GM21390 (cell line): ENCODE results near the gene FMN1.

Experiments used
- ATAC-seq: cut with Tn5 transposase; IDR thresholded peaks from one replicate; pipeline ENCODE4 v1.9.1; 2021; ENCODE audit not compliant: unreplicated experiment

Gene FMN1

DNA sequence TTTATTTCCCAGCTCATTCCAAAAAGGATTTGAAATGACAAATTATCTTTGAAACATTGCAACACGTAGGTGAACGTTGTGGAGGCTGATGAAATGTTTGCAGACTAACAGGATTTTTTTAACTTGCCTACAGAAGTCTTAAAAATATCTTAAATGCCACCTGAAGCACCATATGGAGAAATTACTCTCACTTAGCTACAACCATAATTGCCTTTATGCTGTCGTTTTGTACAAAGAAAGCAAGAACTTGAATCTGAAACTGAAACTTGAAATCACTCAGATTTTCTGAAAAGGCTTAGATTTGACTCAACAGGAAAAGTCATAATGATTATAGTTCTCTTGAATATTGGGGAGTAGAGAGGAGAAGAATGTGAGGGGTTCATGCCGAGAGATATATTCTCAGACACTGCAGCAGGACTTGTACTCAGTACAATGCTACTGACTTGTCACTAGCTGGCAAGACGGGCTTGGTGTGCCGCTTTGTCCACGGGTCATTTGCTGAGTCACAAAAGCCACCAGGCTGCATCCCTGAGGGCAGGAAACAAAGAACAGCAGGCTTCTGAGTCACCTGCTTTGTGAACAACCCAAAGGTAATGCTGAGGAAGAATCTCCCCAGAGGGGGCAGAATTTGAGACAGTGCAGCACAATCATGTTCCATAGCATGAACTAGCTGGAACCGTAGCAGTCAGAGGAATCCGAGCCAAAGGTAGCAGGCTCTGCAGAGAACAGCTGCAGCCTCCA, 7.1 kb upstream of the FMN1 start:
- ATAC-seq, result peak; percentile 80

DNA sequence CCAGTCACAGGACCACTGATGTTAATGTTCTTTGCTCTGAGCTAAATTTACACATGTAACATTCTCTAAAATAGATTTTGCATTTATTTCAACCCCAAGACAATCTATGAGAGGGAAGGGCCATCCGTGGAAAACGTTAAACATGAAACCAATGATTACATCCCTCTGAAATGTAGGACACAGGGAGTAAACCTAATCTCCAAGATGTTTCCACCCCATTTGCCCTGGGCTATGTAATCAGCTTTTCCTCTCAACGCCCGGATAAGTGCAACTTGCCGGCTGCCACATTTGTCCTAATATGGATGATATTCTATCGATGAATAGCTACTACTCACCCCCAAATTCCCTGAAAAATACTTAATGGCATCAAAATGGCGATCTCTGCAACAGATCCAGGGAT, 6.4 kb upstream of the FMN1 start:
- no peak for ATAC-seq

DNA sequence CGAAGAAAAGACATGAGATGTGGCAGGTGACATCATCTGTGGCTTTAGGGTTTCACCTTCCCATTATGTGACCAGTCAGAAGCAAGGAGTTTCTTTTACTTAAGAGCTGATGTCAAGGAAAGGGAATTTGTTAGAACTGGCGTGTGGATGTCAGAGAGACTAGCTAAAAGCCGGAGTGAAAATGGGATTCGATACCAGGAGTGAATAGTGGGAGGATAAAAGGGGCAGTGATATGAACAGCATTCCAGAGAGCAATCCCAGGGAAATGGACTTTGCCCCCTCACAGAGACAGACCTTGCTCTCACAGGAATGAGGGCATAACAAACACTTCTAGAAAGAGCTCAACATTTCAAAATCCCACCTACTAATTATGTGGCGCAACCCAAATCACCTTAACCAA, 5.9 kb upstream of the FMN1 start:
- ATAC-seq, result no peak

DNA sequence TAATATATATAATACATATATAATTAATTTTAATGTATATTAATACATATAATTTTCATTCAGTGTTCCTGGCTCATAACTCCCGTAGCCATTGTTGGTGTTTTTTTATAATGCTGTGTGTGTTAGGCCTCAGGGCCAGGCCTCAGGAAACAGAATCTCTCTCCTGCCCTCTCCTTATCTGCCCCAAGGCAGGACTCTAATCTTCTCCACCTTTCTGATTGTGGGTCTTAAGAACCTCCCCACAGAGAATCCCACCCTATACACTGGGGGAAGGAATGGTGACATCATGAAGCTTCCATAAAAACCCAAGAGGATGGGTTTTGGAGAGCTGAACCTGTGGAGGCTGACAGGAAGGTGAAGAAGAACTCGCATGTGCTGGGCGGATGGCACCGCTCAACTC, 4.0 kb upstream of the FMN1 start:
- no peak for ATAC-seq

DNA sequence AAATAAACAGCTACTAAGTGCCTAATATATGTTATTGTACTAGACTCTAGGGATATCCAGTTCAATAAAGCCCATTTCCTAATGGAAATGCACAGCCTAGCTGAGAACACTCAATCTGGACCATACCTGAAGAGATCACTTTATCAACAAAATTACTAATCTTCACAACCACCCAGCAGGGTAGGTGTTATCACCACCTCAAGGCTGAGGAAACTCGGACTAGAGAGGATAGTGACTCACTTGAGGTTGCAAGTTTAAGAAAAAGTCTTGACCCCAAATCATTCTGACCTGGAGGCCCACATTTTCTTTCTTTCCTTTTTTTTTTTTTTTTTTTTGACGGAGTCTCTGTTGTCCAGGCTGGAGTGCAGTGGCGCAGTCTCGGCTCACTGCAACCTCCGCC, 3.1 kb upstream of the FMN1 start:
- ATAC-seq, result no peak

DNA sequence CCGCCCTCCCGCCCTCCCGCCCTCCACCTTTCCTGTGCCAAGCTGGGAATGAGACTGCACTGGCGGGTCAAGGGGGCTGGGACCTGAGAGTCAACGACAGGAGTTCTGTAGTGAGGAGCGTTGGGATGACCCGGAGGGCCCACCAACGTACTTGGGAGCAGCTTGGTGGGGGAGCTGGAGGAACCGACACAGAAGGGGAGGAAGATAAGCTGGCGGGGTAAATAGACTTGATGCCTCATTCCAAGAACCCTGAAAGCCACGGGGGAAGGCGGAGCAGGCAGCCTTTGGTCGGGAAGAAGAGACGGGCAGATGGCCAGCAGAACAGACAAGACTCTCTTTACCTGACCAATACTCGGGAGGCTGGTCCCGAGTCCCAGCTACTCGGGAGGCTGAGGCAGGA, 277 bp downstream of the FMN1 start:
- ATAC-seq, result no peak

DNA sequence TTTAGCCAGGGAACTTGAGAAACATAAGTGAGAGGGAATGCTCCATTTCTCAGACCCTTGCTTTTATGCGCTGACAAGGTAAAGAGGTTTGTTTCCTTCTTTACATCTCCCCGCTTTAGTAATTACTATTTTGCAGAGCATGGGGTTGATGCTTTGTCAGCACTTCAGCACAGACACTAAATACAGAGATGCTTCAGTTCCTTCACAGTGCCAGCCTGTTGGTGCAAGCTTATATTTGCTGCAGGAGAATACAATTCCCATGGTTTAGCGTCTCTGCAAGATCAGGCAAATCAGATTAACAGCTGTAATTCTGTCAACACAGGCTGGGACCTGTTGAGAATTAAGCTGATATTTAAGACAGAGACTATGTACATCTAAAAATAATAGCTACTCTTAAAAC, 2.9 kb downstream of the FMN1 start:
- no peak for ATAC-seq

DNA sequence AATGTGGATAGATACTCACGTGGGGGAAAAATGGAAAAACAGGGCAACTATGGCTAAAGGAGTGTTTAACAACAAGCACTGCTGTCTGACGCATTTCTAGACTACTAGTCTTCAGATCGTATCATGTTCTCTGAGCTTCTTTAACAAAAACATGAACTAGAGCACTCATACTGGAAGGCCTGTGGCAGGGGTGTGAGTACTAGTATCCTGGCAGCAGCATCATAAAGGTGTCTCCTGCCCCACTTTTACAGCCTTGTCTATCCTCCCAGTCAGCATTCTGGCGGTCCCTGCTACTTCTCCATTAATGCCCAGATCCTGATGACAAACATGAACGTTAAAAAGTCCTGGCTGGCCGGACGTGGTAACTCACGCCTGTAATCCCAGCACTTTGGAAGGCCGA, 4.0 kb downstream of the FMN1 start:
- ATAC-seq, result no peak

DNA sequence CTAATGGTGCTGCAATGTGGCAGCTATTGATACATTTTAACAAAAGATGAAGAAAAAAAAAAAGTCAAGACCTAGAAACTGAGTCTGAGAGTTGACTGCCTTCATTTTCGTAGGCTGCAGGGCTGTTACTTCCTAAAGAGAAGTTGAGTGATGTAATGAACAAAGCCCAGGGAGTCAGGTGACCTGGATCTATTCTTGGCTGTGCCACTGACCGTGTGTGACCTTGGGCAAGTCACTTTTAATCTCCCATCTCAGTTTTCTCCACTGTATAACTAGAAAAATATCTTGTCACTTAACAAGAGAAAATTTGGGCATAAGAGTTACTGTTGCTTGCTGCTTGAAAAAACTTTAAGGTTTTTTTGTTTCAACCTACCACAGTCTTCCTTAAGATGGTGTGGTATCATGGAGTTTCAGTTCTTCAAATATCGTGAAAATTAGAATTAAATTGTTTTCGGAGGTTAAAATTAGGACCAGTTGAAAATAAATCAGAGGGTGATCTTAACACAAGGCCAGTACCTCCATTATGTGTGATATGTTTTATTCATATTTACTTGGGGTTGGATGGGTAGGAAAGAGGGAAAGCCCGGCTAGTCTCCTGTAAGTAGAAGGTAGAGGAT, 5.8 kb downstream of the FMN1 start:
- ATAC-seq, result peak; percentile 58

DNA sequence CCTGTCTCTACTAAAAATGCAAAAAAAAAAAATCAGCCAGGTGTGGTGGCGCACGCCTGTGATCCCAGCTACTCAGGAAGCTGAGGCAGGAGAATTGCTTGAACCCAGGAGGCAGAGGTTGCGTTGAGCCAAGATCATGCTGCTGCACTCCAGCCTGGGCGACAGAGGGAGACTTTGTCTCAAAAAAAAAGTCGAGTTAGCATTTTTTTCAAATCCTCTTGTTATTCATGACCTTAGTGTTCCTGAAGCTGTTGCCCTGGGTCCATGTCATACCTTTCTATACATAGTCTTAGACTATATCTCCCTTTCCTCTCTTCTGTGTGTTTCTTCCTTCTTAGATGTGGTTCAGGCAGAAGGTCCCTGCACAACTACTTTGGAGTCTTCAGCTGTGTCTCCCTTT, 6.4 kb downstream of the FMN1 start:
- no peak for ATAC-seq

DNA sequence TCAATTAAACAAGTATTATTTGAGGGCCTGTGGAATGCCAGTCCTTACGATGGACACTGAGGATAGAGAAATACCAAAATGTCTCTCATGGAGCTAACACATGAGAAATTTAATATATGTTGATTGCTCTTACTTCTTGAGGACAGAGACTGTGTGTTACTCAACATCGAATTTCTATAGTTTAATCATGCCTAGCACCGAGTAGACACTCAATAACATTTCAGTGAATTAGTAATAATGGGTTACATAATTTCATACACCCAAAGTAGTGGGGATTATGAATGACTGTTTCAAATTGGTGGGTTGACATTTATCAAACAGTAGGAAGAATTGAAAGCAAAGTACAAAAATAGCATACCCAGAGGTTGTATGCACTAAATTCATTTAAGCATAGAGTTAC, 11.2 kb downstream of the FMN1 start:
- ATAC-seq, result no peak

DNA sequence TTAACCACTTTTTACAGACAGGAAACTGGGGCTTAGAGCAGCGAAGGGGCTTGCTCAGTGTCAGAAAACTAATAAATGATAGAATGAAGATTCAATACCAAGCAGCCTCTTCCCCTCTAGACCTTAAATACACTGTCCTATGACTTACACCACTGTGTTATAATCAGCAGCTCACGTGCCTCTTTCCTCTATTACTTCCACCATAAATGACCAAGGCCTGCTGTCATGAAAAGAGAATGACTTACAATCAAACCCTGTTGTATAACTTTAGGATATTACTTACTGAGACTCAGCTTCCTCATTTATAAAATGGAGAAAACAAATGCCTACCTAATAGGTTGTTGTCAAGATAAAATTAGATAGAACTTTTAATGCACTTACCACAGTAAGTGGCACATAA, 11.6 kb downstream of the FMN1 start:
- no peak for ATAC-seq

DNA sequence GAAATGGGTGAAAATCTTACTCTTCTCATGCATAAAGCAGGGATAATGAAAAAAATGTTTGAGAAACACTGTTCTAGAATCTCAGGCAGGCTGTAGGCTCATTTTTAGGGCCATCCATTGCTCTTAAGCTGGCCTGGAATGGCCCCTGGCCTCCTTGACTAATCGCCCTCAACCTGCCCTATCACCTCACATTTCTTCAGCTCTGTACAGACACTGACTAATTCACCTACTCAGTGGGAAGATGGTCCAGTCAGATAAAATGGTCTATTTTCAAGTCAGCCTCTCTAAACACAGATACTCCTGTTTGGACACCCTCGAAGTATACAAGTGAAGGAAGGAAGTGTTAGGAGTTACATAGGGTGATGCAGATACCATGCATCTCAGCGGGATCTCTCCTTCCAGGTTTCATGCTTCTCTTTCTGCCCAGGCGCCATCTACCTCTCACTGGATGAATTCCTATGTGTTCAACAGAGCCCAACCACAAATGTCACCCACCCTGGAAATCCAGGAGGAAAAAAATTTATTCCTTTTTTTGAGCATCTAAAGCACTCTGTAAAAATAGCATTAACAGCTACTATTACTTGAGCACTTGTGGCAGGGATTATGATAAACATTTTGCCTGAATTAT, 12.1 kb downstream of the FMN1 start:
- no peak for ATAC-seq

DNA sequence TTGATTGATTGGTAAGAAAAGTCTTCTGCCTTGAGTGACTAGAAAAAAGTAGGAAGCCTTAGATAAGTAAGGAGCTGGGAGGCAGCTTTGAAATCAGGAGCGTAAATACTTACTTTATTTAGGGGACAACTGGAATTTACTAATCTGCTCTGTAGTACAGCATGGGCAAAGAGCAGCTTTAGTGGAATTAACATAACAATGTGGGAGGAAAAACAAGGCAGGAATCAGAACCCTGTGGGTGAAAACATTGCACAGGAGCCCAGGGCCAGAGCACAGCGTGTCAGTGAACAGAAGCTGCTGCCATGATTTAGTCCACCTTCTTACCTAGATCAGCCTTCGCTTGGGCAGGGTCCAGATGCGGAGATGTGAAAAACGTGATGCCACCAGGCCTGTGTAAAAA, 14.6 kb downstream of the FMN1 start:
- ATAC-seq, result no peak

DNA sequence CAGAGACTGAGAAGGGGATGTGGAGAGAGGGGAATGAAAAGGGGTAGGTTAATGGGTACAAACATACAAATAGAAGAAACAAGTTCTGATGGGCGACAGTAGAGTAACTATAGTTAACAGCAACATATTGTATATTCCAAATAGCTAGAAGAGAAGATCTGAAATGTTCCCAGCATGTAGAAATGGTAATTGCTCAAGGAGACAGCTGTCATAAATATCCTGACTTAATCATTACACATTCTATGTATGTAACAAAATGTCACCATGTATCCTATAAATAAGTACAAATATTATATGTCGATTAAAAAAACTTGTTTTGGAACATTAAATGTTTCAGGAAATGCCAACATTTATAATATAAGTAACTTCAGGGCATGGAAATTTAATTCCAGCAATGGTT, 23.3 kb downstream of the FMN1 start:
- ATAC-seq, result no peak

DNA sequence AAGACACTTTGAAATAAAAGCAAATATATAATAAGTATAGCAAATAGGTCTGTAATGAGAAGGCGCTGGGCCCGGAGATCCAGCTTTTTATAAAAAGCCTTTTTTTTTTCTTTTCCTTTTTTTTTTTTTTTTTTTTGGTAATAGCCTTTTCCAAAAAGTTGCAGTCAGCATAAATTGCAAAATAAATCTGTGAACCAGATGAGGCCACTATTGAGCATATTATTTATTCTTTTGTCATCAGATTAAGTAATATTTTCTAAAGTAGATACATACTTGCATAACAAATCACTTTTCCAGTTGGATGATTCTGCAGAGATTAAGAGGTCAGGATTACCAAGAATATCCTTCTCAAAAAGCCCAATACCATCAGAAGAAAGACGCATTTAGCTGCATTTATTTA, 24.9 kb downstream of the FMN1 start:
- no peak for ATAC-seq

DNA sequence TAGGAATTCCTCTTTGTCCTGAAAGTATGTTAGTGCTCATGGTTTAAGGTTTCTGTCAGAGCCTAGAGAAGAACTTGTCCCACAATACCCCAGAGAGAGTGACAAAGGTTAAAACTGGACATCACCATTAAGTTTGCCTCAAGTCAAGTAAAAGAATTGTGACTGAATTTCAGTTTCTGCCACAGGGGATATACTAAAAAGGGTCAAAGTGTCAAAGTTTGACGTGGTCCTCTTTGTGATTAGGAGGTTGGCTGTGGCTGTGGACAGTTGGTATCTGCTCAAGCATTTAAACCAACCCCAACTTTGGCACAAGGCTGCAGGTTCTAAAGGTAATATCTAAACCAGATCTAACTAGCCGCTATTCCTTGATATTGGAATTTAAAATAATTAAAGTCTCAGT, 26.1 kb downstream of the FMN1 start:
- peak; percentile 63 for ATAC-seq

DNA sequence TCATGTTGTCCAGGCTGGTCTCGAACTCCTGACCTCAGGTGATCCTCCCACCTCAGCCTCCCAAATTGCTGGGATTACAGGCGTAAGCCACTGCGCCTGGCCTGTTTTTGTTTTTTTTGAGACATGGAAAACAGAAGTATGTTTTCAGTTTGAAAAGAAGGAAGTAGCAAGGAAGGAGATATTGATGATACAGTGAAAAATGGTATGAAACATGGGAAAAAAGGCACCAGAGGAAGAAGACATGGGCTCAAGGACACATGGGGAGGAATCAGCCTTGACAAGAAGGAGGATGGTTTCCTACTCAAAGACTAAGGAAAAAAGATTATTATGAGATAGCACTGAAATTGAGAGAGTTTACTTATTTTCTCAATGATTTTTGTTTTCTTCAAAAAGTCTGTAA, 30.7 kb downstream of the FMN1 start:
- ATAC-seq, result no peak

DNA sequence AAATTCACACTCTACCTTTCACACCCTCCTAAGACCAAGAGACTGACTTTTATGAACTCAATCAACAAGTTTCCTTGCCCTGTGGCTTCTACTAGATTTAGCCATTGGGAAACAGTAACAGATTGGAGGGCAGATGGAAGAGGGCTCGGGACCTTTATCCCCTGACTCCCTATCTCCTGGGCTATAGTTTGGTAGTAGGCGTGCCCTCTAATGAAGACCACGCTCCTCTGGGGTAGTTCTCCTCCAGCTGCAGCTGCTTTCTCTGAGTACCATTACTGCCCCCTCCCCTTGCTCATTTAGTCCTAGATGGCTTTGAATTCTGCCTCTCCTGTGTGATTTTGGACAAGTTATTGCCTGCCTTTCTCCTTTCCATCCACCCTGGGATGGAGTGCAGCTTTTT, 33.3 kb downstream of the FMN1 start:
- no peak for ATAC-seq

DNA sequence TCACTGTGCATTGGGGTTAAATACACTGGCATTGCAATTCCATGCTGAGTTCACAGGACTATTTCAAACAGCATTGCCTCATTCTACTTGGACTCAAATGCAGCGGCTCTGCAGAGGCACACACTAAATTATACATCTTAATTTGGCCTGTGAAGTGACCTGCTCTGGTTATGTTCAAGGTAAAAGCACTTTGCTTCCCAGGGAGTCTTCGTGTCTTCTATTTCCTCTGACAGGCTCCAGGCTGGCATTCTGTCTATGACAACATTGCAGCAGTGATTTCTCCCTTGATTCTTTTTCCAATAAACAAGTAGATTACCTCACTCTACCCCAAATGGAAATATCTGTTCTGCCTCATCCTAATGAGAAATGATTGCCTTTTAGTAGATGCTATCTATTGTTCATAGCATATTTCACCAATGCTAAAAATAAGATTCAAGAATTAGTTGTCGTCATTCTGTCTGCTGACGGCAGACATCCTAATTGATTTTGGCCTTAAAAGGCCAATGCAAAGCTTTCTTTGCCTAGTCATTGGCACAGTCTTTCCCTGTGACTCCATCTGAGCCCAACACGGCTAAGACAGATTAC, 33.8 kb downstream of the FMN1 start:
- no peak for ATAC-seq

DNA sequence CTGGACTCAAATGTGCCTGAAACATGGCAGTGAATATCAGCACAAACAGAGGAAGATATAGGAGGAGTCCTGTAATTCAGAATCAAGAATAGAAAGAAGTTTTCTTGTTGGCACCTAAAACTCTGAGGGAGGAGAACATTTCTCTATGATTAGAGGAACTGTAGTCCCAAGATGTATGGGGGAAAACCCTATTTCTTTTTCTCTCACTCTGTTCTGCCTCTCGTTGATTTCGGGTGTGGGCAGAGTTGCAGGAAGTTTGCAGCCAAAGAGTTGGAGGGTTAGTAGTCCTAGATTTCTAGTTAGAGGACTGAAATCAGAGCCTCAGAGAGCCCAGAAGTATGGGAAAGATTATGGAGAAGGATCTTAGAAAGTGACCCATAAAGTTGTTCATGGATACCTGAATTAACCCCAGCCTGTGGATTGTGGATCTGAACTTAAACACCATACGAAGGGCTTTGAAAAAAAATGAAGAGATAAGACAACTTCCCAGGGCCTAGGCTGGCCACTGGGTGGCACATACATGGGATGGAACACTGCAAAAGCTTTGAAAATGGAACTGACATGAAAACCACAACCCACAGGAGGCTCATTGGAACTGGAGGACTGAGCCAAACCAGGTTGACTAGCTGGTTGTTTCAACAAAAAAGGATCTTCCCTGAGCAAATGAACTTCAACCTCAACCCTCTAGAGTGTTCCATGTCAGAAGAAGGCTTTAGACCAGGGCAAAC, 34.6 kb downstream of the FMN1 start:
- ATAC-seq, result no peak

DNA sequence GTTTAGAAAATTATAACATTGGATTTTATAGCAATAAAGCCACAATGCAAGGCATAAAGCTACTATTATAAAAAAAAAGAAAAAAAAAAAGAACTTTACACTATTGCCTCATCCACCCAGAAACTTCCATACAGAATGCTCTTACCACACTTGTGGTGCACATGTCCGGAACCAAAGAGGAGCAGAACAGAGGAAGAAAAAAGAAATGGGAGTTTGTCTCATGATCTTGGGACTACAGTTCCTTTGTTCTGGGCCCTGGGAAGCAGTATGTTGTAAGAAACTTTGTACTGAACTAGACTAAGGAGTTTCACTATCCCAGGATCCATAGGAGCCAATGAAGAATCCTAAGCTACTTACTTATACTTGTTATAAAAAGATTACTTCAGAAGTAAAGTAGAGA, 36.1 kb downstream of the FMN1 start:
- ATAC-seq, result no peak
